Esophagus squamous epithelium (tissue), 4 donors: ENCODE data around the gene NRAP.

ENCODE experiments used
- POLR2A ChIP-seq, 4 donors: fragments of 450-650 bp; IDR thresholded peaks; one replicate each; pipeline ENCODE4 v1.6.1; 2017; ENCODE audit warnings: antibody characterized with exemption in 4 of 4, mild to moderate bottlenecking in 4 of 4, moderate library complexity in 3 of 4
- TF ChIP-seq, protein P1 (sequence below), 6 experiments: fragments of 450-650 bp in 4 of 6; fragments of 200-600 bp in 2 of 6; sonication (generic) in 2 of 6; IDR thresholded peaks; one replicate each; pipeline ENCODE4 v1.5.1; 2016 to 2019; ENCODE audit warnings: antibody characterized with exemption in 6 of 6, mild to moderate bottlenecking in 4 of 6, moderate library complexity in 4 of 6

GRCh38 chr10:113621799-113622198 lies 42.0 kb downstream of the NRAP start:
- TF ChIP-seq POLR2A (IDR thresholded peaks at IDR 0.05) = no peak
- TF ChIP-seq, protein P1, sequence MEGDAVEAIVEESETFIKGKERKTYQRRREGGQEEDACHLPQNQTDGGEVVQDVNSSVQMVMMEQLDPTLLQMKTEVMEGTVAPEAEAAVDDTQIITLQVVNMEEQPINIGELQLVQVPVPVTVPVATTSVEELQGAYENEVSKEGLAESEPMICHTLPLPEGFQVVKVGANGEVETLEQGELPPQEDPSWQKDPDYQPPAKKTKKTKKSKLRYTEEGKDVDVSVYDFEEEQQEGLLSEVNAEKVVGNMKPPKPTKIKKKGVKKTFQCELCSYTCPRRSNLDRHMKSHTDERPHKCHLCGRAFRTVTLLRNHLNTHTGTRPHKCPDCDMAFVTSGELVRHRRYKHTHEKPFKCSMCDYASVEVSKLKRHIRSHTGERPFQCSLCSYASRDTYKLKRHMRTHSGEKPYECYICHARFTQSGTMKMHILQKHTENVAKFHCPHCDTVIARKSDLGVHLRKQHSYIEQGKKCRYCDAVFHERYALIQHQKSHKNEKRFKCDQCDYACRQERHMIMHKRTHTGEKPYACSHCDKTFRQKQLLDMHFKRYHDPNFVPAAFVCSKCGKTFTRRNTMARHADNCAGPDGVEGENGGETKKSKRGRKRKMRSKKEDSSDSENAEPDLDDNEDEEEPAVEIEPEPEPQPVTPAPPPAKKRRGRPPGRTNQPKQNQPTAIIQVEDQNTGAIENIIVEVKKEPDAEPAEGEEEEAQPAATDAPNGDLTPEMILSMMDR (IDR thresholded peaks at IDR 0.05) = no peak
